KOPT-K1 (cell line): ENCODE measurements around the gene BANF2.
A peak's percentile ranks its signal among the peaks of the same experiment; 100 is the strongest.

Source experiments
- H3K27ac ChIP-seq: fragments of 200-600 bp; sonication (generic); 2 replicates; pipeline ENCODE4 v1.5.1; 2016; ENCODE audit warnings: antibody characterized with exemption, mild to moderate bottlenecking, low read depth, low read length; ENCODE audit not compliant: poor library complexity, severe bottlenecking
- H3K36me3 ChIP-seq: fragments of 200-600 bp; sonication (generic); 2 replicates; pipeline ENCODE4 v1.5.1; 2017; ENCODE audit warnings: antibody characterized with exemption, mild to moderate bottlenecking, low read length, moderate library complexity; ENCODE audit not compliant: insufficient read depth
- H3K9me3 ChIP-seq: fragments of 200-600 bp; sonication (generic); 2 replicates; pipeline ENCODE4 v1.5.1; 2017; ENCODE audit warnings: antibody characterized with exemption, low read length, mild to moderate bottlenecking; ENCODE audit not compliant: insufficient read depth, poor library complexity, severe bottlenecking

The BANF2 gene

GRCh38 chr20:17674722-17675518, 24.8 kb upstream of the BANF2 start:
- peaks cover 5% of the 10 kb centered on the region; the same call in 1 of the 2 replicates for H3K36me3 ChIP-seq
- H3K27ac ChIP-seq = no peak overlapping the region
- no peaks in the 10 kb centered on the region for H3K9me3 ChIP-seq

DNA sequence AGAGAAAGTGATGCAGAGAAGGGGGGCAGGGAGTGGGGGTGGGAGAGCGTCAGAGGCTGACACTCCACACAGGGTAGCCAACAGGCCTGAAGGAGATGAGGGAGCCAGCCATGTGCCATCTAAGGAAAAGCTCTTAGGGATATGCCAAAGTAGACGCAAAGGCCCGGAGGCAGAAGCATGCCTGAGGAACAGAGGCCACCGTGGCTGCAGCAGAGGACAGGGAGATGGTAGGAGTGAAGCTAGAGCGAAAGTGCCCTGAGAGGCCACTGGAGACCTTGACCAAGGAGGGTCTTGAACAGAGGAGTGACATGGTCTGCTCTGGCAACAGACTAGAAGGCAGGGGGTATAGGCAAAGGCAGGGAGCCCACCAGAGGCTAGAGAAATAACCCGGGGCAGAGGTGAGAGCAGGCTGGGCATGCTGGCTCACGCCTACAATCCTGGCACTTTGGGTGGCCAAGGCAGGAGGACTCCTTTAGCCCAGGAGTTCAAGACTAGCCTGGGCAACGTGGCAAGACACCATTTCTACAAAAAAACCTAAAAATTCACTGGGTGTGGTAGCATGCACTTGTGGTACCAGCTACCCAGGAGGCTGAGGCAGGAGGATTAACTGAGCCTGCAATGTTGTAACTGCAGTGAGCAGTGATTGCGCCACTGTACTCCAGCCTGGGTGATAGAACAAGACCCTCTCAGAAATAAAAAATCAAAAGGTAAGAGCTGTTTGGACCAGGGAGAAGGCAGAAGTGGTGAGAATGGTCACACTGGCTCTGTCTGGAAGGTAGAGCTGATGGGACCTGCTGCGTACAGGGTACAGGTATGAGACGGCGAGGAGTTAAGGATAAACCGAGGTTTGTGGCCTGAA, 24.0 kb upstream of the BANF2 start:
- H3K27ac ChIP-seq = no peak overlapping the region
- H3K9me3 ChIP-seq = no peaks in the 10 kb centered on the region
- peaks cover 5% of the 10 kb centered on the region; the same call in 1 of the 2 replicates for H3K36me3 ChIP-seq

DNA sequence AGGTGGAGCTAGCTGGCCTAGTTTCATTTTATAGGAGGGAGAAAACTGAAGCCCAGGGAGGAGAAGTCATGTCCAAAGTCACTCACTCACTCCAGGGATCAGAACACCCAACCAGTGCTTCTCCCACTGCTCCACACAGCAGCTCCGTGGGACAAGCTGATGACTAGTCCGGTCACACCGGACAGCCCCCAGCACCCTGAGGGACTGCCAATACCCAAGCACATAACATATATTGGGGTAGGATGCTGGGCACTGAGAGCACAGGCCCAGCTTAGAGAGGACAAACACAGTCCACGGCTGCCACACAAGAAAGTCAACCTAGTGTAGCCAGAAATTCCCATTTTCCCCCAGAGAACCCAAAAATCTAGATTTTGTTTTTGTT, 23.4 kb upstream of the BANF2 start:
- Histone ChIP-seq H3K27ac (no peak overlapping the region), H3K9me3 (no peaks in the 10 kb centered on the region), H3K36me3 (peaks cover 5% of the 10 kb centered on the region; the same call in 1 of the 2 replicates)

DNA sequence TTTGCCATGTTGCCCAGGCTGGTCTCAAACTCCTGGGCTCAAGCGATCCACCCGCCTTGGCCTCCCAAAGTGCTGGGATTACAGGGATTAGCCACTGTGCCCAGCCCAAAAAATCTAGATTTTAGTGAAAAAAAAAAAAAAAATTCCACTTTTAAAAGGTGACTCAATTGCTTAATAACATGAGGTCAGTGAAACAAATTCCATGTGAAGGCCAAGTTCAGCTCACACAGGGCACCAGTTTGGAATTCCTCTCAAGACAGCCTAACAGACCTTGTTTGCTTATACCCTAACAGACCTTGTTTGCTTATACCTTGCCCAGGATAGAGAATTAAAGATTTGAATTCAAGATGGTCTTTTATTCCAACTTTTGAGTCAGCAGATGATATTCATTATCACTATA, 22.8 kb upstream of the BANF2 start:
- H3K36me3 ChIP-seq = peaks cover 5% of the 10 kb centered on the region; the same call in 1 of the 2 replicates
- no peak overlapping the region for H3K27ac ChIP-seq
- H3K9me3 ChIP-seq = no peaks in the 10 kb centered on the region

GRCh38 chr20:17678295-17678694, 21.5 kb upstream of the BANF2 start:
- peaks cover 5% of the 10 kb centered on the region; the same call in 1 of the 2 replicates for H3K36me3 ChIP-seq
- no peak overlapping the region for H3K27ac ChIP-seq
- no peaks in the 10 kb centered on the region for H3K9me3 ChIP-seq

DNA sequence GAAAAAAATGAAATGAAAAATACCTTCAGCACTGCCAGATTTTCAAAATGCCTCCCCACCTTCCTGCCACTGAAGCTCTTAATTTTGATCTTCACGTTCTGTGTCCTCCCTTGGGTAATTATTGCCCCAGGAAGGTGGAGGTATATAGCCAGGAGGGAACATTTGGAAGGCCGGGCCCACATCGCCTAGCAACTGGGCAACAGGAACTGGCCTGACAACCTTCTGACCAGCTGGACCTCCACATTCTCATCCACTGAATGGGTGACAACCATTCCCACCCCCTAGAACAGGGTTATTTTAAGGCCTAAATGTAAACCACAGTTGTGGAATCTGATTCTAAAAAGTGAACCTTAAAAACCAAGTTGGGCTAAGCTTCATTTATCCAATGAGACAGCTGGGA, 20.9 kb upstream of the BANF2 start:
- Histone ChIP-seq H3K36me3 (peaks cover 5% of the 10 kb centered on the region; the same call in 1 of the 2 replicates), H3K9me3 (no peaks in the 10 kb centered on the region), H3K27ac (no peak overlapping the region)

DNA sequence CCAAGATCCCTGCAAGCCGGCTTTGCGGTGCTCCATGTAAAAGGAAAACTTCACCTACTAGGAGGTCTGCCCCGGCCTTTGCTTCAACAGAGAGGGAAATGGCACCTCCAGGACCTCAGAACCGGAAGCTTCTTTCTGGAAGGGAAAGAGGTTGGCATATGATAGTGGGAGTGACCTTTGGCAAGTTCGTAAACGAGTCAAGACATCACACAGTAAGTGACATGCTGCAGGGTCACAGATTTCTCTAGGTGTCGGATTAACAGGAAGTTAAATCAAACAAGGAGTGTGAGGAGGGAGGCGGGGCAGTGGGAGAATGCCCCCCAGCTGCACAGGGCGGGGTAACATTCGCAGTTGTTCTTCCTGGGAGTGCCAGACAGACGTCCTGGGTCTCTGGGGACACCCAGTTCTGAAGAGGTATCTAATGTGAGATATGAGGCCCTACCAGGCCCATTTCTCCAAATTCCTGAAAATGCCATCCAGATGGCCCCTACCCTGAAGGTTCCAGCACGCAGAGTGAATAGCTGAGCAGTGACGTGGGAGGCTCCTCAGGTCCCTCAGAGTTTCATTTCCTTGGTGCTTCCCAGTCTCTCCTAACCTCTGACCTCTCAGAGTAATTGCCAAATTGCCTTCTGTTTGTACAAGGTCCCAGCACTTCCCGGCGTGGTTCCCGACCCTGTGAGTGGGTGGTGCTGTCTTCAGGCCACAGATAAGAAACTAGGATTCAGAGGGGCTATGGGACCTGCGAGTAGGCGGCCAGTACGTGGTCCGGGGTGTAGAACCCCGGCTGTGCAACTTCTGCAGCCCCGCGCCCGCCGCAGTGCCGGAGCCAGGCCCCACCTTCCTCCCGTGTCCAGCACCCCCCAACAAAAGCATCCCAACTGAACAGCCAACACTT, 19.6 kb upstream of the BANF2 start:
- H3K27ac ChIP-seq = no peak overlapping the region
- no peaks in the 10 kb centered on the region for H3K9me3 ChIP-seq
- peaks cover 5% of the 10 kb centered on the region; the same call in 1 of the 2 replicates for H3K36me3 ChIP-seq

GRCh38 chr20:17680836-17681725, 18.7 kb upstream of the BANF2 start:
- peaks cover under 1% of the 10 kb centered on the region; the same call in 1 of the 2 replicates for H3K36me3 ChIP-seq
- no peaks in the 10 kb centered on the region for H3K9me3 ChIP-seq
- H3K27ac ChIP-seq = peak overlapping the region; percentile 48

- peak overlapping the region; percentile 48 for H3K27ac ChIP-seq
- peaks cover 5% of the 10 kb centered on the region for H3K9me3 ChIP-seq
- H3K36me3 ChIP-seq = no peaks in the 10 kb centered on the region; the same call in 1 of the 2 replicates
Observed at GRCh38 chr20:17681726-17682102, 18.1 kb upstream of the BANF2 start.

DNA sequence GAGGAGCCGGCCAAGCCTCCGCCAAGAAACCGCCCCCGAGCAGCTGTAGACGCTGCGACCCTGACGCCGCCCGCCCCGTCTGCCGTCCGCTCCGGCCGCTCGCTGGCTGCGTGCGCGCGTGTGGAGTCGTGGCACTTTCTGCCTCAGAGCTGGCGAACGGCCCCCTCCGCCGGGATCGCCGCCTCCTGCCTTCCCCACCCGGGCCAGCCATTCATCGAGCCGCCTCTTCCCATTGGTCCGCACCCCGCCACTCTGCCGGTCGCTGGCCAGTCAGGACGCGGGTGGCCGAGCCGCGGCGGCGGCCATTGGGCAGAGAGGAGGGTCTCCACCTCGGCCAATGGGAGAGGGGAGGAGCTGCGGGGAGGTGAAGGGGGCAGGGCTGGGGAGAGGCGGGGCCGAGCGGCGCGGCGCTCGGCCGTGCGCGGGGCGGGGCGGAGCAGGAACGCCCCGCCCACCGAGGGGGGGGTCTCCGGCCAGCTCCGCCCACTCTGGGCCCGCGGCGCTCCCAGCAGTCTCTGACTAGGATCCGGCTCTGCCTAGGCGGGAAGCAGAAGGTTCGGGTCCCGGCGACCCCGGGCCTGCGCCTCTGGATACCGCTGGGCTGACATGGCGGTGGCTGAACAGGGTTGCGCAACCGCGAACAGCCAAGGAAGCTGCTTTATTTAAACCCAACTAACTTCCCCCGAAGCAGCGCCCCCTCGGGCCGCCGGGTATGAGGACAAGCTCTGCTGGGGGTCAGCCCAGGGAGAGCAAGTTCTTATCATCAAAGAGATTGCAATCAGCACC, 17.5 kb upstream of the BANF2 start, which contains the start of gene RRBP1:
RRBP1 (minus strand) TSS at position 140 of the 786 bp plus-strand sequence. CDS start 21,735 bp downstream, outside the sequence.
- Histone ChIP-seq H3K9me3 (peaks cover 7% of the 10 kb centered on the region), H3K36me3 (no peaks in the 10 kb centered on the region), H3K27ac (peak within 1 kb of the TSS; percentile 52)

DNA sequence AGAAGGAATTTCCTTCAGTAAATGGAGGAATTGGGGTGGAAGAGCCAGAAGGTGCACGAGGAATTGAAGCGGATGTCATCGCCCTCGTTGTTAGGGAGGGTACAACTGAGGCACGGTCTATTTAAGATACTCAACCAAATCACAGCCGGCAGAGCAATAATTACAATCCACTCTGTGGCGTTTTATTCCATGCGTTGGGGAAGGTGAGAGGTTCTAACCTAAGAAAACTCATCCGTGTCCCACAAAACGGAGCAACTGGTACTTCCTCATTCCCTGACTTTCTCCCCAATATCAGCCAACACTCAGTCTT, 16.9 kb upstream of the BANF2 start:
- H3K9me3 ChIP-seq = peaks cover 7% of the 10 kb centered on the region
- H3K36me3 ChIP-seq = no peaks in the 10 kb centered on the region
- H3K27ac ChIP-seq = peak overlapping the region; percentile 52

DNA sequence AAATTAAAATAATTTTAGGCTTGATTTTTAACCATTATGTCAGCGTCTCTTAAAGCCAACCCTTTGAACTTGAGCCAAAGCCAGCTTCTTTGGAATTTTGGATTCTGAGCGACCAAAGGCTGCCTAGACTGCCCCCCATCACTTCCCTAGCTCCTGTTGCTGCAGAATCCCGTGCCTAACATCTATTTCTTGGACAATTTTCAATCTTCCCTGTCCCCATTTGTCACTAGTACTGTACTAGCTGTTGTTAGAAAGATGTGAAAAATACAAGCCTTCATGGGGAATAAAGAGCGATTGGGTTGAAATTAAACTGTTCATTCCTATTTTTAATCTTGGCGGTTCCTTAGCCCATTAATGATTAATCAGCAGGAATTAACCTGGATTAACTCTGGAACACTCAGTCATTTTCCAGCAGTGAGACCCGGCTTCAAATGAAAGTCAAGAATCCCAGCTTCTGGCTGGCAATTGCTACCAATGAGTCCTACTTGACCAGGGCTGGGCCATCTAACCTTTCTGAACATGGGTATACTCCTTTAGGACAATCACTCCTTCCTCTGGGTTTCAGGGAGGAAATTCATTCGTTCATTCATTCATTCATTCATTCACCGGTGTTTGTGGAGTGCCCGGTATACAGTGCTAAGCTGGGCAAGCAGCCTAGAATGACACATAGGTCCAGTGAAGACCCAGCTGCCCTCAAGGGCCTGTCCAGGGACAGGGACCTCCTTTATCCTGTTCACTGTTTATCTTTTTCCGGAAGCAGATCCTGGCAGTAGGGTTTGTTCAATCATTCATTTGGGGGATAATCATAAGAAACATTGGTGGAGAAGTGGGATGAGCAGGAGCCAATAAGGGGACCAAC, 16.3 kb upstream of the BANF2 start:
- peaks cover 7% of the 10 kb centered on the region for H3K9me3 ChIP-seq
- no peaks in the 10 kb centered on the region for H3K36me3 ChIP-seq
- H3K27ac ChIP-seq = no peak overlapping the region
